ENCODE results near the gene TAF4.

The TAF4 gene

DNA sequence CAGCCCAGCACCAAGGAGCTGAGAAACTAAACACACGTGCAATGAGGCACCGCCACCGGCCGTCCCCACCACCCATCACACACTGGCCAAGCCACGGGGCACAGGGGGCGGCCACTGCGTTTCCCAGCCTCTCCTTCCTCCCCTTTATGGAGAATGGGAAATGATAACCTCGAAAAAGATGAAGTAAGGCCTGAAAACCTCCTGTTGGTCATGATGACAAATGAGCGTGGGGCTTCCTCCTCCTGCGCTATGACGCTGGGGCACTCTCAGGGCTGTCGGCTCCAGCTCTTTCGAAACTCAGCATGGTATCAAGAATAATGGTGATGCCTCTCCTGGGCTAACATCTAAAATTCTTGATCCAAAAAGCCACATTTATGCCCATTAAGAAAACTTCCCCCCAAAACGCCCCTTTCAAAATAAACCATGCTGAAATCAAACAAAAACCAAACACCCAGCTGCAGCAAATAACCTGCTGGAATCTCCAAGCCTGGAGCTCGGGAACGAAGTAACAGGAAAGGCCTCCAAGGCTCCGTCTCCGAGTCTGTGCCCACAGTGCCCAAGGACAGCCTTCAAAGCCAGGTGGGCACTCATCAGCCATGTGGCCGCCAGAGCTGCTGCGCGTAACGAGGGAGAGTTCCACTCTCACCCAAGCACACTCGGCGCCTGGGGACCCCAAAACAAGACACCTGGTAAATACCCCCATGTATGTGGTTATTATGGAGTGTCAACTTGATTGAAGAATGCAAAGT lies 50.0 kb downstream of the TAF4 start:
- Mint-ChIP-seq H3K9me3 (ENCODE audit: low read depth) (no peaks in the 10 kb centered on the region), H3K27me3 (no peaks in the 10 kb centered on the region), H3K36me3 (no peaks in the 10 kb centered on the region), H3K27ac (no peak overlapping the region), H3K4me1 (ENCODE audit: low read depth) (peaks cover 17% of the 10 kb centered on the region), H3K4me3 (no peak overlapping the region)

- Mint-ChIP-seq H3K9me3 (ENCODE audit: low read depth) (no peaks in the 10 kb centered on the region), H3K4me3 (no peak overlapping the region), H3K36me3 (no peaks in the 10 kb centered on the region), H3K27ac (no peak overlapping the region), H3K27me3 (no peaks in the 10 kb centered on the region), H3K4me1 (ENCODE audit: low read depth) (peaks cover 11% of the 10 kb centered on the region)
These were observed 50.7 kb downstream of the TAF4 start for GRCh38 chr20:62014889-62015537.

GRCh38 chr20:62014488-62014775 lies 51.2 kb downstream of the TAF4 start:
- H3K9me3 Mint-ChIP-seq (ENCODE audit: low read depth) = no peaks in the 10 kb centered on the region
- no peak overlapping the region for H3K4me3 Mint-ChIP-seq
- H3K27me3 Mint-ChIP-seq = no peaks in the 10 kb centered on the region
- H3K4me1 Mint-ChIP-seq (ENCODE audit: low read depth) = peaks cover 8% of the 10 kb centered on the region
- no peak overlapping the region for H3K27ac Mint-ChIP-seq
- no peaks in the 10 kb centered on the region for H3K36me3 Mint-ChIP-seq

DNA sequence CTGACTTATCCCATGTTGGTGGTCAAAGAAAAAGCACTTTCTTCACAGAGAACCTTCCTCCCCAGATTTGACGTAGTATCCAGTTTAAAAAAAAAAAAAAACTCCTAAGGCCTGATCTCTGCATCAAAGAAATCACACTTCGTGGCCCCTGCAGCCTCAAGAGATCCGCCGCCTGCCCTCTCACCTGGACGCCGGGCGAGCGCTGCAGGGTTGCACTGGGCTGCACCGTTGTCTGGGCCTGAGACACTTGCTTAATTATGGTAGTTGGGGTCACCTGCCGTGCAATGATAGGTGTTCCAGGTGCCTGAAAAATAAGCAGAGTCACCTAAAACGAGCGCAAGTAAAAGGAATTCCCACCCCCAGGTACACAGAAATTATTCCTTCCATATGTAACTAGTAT lies 53.0 kb downstream of the TAF4 start:
- H3K4me3 Mint-ChIP-seq = no peak overlapping the region
- H3K27ac Mint-ChIP-seq = no peak overlapping the region
- peaks cover 7% of the 10 kb centered on the region for H3K4me1 Mint-ChIP-seq (ENCODE audit: low read depth)
- H3K9me3 Mint-ChIP-seq (ENCODE audit: low read depth) = no peaks in the 10 kb centered on the region
- H3K36me3 Mint-ChIP-seq = no peaks in the 10 kb centered on the region
- H3K27me3 Mint-ChIP-seq = no peaks in the 10 kb centered on the region

- Mint-ChIP-seq H3K27me3 (no peaks in the 10 kb centered on the region), H3K4me3 (no peak overlapping the region), H3K9me3 (ENCODE audit: low read depth) (no peaks in the 10 kb centered on the region), H3K4me1 (ENCODE audit: low read depth) (peaks cover 7% of the 10 kb centered on the region), H3K27ac (no peak overlapping the region), H3K36me3 (no peaks in the 10 kb centered on the region)
These were observed 53.6 kb downstream of the TAF4 start for GRCh38 chr20:62011938-62012534.

DNA sequence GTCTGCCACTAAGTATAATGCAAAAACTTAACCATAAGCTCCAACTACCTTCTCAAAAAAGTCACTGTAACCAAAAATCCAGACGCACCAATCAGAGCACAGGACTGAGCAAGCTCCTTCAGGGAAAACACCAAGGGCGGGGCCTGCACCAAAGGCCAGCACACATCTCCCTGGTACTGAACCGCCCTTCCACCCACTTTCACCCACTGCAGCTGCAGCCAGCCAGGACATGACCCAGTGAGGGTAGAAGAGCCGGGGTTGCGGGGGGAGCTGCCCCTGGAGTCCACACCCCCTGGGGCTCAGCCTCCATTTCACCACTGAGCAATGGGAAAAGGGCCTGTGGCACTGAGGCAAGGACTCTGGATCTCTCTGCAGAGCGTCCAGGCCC lies 54.3 kb downstream of the TAF4 start:
- Mint-ChIP-seq H3K27me3 (no peaks in the 10 kb centered on the region), H3K36me3 (no peaks in the 10 kb centered on the region), H3K9me3 (ENCODE audit: low read depth) (no peaks in the 10 kb centered on the region), H3K27ac (no peak overlapping the region), H3K4me3 (no peak overlapping the region), H3K4me1 (ENCODE audit: low read depth) (peaks cover 7% of the 10 kb centered on the region)

GRCh38 chr20:62010551-62011402 lies 54.9 kb downstream of the TAF4 start:
- Mint-ChIP-seq H3K9me3 (ENCODE audit: low read depth) (no peaks in the 10 kb centered on the region), H3K36me3 (no peaks in the 10 kb centered on the region), H3K27ac (peak overlapping the region; percentile 17), H3K4me3 (no peak overlapping the region), H3K4me1 (ENCODE audit: low read depth) (peaks cover 7% of the 10 kb centered on the region), H3K27me3 (no peaks in the 10 kb centered on the region)

DNA sequence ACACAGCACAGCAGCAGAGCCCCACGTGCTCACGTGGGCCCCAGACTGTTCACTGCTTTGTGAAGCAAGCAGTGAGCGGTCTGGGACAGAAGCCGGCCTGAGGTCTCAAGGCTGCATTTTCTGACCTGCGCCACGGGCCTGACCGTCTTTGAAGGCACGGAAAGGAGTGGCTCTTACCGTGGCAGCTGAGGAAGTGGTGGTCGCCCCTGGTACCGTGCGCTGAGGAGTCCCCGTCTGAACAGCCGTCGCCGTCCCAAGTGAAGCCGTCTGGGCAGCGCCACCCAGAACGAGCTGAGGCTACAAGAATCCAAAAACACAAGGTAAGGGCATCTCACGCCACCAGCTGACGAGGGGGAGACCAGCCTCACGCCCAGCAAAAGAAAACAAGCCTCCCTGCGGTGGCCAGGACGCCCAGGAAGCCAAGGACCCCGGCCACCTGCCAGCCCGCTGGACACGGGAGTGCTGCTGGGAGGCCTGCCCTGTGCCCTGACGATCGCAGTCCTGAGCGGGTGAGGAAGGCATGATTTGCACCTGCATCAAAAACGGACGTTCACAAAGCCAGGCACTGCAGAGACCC lies 55.7 kb downstream of the TAF4 start:
- no peaks in the 10 kb centered on the region for H3K36me3 Mint-ChIP-seq
- H3K4me1 Mint-ChIP-seq (ENCODE audit: low read depth) = peaks cover 7% of the 10 kb centered on the region
- H3K27me3 Mint-ChIP-seq = no peaks in the 10 kb centered on the region

GRCh38 chr20:62009322-62009721 lies 56.4 kb downstream of the TAF4 start:
- Mint-ChIP-seq H3K4me3 (no peak overlapping the region), H3K27me3 (no peaks in the 10 kb centered on the region), H3K4me1 (ENCODE audit: low read depth) (peaks cover 7% of the 10 kb centered on the region), H3K27ac (no peak overlapping the region), H3K36me3 (no peaks in the 10 kb centered on the region), H3K9me3 (ENCODE audit: low read depth) (no peaks in the 10 kb centered on the region)

More for the DNA sequence above, 55.7 kb downstream of the TAF4 start:
- H3K27ac Mint-ChIP-seq = no peak overlapping the region
- no peaks in the 10 kb centered on the region for H3K9me3 Mint-ChIP-seq (ENCODE audit: low read depth)
- no peak overlapping the region for H3K4me3 Mint-ChIP-seq

- Mint-ChIP-seq H3K27me3 (no peaks in the 10 kb centered on the region), H3K4me3 (no peak overlapping the region), H3K27ac (no peak overlapping the region), H3K9me3 (ENCODE audit: low read depth) (no peaks in the 10 kb centered on the region), H3K4me1 (ENCODE audit: low read depth) (peaks cover 7% of the 10 kb centered on the region), H3K36me3 (no peaks in the 10 kb centered on the region)
These were observed 57.0 kb downstream of the TAF4 start for GRCh38 chr20:62008643-62009183.

- H3K4me3 Mint-ChIP-seq = no peak overlapping the region
- H3K27ac Mint-ChIP-seq = no peak overlapping the region
- H3K4me1 Mint-ChIP-seq (ENCODE audit: low read depth) = peaks cover 7% of the 10 kb centered on the region
- no peaks in the 10 kb centered on the region for H3K27me3 Mint-ChIP-seq
- H3K9me3 Mint-ChIP-seq (ENCODE audit: low read depth) = no peaks in the 10 kb centered on the region
- H3K36me3 Mint-ChIP-seq = peaks cover 2% of the 10 kb centered on the region
These were observed 58.5 kb downstream of the TAF4 start for GRCh38 chr20:62007127-62007647.

GRCh38 chr20:62006482-62006881 lies 59.2 kb downstream of the TAF4 start:
- Mint-ChIP-seq H3K4me3 (no peak overlapping the region), H3K36me3 (peaks cover 4% of the 10 kb centered on the region), H3K27ac (no peak overlapping the region), H3K9me3 (ENCODE audit: low read depth) (no peaks in the 10 kb centered on the region), H3K27me3 (no peaks in the 10 kb centered on the region), H3K4me1 (ENCODE audit: low read depth) (peaks cover 7% of the 10 kb centered on the region)

- no peaks in the 10 kb centered on the region for H3K4me1 Mint-ChIP-seq (ENCODE audit: low read depth)
- no peak overlapping the region for H3K27ac Mint-ChIP-seq
- no peaks in the 10 kb centered on the region for H3K27me3 Mint-ChIP-seq
- H3K36me3 Mint-ChIP-seq = peaks cover 7% of the 10 kb centered on the region
- no peak overlapping the region for H3K4me3 Mint-ChIP-seq
- H3K9me3 Mint-ChIP-seq (ENCODE audit: low read depth) = no peaks in the 10 kb centered on the region
These were observed 61.1 kb downstream of the TAF4 start for GRCh38 chr20:62004614-62005013.

GRCh38 chr20:62003567-62004405 lies 61.9 kb downstream of the TAF4 start:
- peaks cover 12% of the 10 kb centered on the region for H3K36me3 Mint-ChIP-seq
- no peaks in the 10 kb centered on the region for H3K9me3 Mint-ChIP-seq (ENCODE audit: low read depth)

More at GRCh38 chr20:62003567-62004405, 61.9 kb downstream of the TAF4 start:
- no peaks in the 10 kb centered on the region for H3K27me3 Mint-ChIP-seq
- no peaks in the 10 kb centered on the region for H3K4me1 Mint-ChIP-seq (ENCODE audit: low read depth)
- H3K27ac Mint-ChIP-seq = no peak overlapping the region
- no peak overlapping the region for H3K4me3 Mint-ChIP-seq

All from activated naive CD8-positive, alpha-beta T cell (primary cell).